Stimulated activated CD4-positive, alpha-beta T cell treated with anti-CD3 and anti-CD28 coated beads, Interleukin-1b, Interleukin-23, amount 100 ng/mL, for 24 hours (primary cell): ENCODE measurements around the gene RAB1B.
A peak's percentile ranks its signal among the peaks of the same experiment; 100 is the strongest.
"Not testable (repeated sequence)": the region's sequence is repeated elsewhere in the genome, so short reads cannot be mapped to it uniquely, and the experiment has no call there.

Experiments used
- DNase-seq, 4 experiments: peaks; one replicate each; pipeline ENCODE4 v3.0.0-alpha.2; 2020; ENCODE audit warnings: low read depth in 4 of 4, low spot score in 1 of 4

Gene RAB1B

DNA sequence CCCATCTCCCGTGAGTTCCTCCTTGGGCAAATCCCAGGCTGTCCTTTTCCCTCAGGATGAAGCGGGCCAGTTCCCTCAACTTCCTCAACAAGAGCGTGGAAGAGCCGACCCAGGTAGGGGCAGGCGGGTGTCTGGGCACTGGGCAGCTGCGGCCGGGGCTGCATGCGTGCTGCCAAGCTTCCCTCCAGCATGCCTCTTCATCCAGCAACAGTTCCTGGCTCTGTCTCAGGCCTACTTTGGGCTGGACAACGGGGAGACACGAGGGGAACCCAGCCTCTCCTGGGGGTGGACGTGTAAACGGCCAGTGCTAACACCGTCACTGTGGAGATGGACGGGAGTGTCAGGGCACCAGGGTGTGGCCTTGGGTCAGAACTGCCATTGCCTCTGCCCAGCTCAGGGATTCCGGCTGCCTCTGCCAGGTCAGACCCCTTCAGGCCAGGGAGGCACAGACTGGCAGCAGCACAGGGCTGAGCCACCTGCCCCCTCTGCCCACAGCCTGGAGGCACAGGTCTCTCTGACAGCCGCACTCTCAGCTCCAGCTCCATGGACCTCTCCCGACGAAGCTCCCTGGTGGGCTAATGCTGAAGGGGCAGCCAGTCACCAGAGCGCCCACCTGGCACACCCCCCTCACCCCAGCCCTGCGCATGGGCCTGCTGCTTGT lies 1.9 kb upstream of the RAB1B start:
- DNase-seq, result no peak

DNA sequence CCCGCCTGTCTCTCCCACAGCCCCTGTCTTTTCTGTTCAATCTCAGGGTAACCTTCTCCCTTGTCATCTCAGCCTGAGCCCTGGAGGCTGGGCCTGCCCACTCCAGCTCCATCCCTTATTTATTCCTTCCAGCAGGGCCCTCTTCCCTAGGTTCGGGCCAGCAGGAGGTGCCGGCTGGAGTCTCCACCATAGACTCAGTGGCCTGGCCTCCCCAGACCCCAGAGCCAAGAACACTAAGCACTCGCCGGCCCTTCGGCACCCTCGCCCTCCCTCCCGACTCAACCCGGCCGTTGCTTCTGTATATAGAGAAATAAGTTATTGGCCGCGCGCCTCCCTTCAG lies 1.4 kb upstream of the RAB1B start:
- no peak for DNase-seq

DNA sequence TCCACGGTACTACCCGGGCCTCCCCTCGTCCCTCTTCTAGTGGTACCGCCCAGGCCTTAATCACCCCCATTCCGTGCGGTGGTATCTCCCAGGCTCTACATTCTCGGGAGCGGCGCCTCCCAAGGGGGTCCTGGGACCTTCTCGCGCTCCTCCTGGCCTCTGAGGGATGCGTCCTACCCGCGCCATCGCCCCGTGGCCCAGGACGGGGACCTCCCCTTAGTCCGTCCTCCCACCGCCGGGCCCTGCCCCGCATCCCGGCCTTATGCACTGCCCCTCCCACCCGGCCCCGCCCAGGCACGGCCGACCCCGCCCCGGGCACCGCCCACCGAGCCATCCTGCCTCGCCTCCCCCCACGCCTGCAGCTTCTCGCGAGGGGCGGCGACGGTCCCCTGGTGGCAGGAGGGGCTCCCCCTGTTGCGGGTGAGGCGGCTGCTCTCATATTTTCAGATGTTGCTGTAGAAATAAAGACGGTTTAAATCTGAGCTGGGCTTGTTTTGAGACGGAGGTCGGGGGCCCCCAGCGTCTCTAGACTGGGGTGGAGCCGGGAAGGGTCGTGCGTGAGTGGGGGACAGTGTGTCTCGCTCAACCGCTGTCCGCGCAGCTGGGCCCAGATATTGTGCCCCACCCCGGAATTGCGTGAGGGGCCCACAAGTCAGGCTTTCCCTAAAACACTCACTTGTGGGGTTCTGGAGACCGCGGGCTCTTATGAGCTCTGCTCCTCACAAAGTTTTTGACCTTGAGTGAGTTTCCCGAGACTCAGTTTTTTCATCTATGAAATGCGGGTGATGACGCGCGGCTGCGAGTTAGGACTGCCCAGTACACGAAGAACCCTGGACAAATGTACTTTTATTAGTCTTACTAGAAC lies 828 bp upstream of the RAB1B start:
- peak; percentile 73 to 82 (median 78) for DNase-seq

DNA sequence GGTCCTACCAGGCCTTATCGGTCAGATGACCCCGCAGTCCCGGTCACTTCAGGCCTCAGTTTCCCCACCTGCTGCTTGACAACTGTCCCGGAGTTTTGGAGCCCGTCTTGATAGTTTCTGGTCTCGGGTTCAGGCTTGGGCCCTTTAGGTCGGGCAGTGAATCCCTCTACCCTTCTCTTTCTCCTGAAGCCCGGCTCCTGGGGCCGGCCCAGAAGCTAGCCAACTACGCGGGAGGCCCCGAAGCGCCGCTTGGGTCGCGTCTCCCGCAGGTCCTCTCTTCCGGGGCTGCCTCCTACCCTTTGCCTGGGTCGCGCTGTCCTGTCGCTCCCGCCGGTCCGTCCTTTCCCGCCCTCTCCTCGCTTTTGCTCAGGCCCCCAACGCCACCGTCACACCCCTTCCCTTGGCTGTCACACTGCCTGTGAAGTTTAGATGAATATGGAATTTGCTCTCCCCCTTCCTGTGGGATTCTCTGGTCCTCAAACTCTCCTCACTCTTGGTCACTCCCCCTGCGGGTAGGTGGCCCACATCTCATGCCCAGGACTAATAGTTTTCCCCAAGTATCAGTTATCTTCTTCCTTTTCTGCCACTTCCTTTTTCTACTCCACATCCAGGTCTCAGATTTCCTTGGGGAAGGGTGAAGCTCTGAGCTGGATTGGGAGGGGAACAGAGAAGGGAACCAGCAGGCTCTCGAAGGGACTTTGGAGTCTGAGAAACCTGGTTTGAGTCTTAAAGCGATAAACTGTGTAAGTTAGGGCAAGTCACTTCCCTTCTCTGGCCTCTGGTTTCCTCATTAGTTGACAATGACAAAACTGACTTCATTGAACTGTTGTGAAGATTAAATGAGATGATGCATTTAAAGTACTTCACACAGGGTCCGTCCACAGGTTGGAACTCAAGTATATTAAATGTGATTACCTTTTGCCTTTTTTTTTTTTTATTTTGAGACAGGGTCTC lies 790 bp downstream of the RAB1B start:
- no peak for DNase-seq

GRCh38 chr11:66271816-66272215 lies 3.4 kb downstream of the RAB1B start:
- no peak for DNase-seq

DNA sequence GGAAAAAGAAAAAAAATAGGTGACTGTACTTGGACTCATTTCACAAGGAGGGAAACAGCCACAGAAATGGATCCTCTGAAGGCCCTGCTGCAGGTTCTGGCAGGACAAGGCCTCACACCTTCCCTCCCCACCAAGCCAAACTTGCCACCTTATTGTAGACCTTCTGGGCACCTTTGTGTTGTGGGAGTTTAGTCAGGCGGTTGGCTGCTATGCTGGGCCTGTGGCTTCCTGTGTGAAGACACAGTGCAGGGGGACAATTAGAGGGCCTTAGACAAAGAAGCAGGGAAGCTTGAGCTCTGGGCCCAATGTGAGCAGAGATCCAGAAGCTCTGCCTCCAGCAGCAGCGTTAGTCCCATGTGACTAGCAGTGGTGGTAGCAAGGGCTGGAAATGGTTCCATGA lies 4.2 kb downstream of the RAB1B start:
- DNase-seq, result no peak

DNA sequence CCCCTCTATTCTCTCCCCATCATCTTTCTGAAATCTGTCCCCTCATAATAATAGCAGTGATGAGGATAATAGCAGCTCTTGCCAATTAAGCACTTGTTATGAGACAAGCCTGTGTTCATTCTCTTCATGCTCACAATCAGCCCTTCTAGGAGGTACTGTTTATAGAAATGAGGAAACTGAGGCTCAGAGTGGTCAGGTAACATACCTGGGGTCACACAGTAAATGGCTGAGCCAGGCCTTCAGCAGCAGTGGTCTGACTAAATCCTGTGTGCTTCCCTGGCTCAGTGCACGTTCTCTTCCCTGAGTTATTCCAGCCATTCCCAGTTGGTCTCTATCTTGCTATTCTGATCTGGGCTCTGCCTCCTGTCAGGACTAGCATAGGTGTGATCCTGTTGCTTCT lies 5.8 kb downstream of the RAB1B start:
- DNase-seq, result no peak

DNA sequence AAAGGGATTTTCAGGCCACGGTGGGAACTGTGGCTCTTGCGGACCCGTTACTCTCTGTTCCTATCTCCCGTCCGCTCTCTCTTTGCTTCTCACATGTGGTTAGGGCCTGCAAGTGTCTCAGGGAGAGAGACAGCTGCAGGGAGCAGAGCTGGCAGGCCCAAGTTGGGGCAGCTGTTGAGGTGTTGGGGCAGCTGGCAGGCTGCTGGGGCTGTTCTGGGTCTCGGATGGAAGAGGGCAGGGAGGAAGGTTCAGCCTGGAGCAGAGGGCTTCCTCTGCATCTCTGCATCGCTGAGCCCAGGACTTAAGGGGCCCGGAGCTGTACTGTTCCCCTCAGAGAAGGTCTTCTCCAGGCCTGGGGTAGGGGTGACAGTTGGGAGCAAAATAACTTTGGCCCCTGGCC lies 7.0 kb downstream of the RAB1B start:
- DNase-seq, result no peak

- DNase-seq, result no peak
These were observed 7.7 kb downstream of the RAB1B start for GRCh38 chr11:66275984-66276612.

DNA sequence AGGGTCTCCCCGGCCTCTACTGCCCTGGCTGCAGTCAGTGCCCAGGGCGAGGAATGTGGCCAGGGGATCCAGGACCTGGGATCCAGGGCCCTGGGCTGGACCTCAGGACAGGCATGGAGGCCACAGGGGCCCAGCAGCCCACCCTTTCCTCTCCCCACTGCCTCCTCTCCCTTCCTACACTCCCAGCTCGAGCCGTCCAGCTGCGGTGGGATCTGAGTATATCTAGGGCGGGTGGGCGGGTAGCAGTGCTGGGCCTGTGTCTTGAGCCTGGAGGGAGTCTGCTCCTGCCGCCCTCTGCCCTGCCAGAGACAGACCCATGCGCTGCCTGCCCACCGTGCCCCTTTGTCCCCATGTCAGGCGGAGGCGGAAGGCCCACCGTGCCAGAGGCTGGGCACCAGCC lies 8.2 kb downstream of the RAB1B start:
- not testable (repeated sequence) for DNase-seq

- not testable (repeated sequence) for DNase-seq
These were observed 8.6 kb downstream of the RAB1B start for GRCh38 chr11:66277064-66277463.

DNA sequence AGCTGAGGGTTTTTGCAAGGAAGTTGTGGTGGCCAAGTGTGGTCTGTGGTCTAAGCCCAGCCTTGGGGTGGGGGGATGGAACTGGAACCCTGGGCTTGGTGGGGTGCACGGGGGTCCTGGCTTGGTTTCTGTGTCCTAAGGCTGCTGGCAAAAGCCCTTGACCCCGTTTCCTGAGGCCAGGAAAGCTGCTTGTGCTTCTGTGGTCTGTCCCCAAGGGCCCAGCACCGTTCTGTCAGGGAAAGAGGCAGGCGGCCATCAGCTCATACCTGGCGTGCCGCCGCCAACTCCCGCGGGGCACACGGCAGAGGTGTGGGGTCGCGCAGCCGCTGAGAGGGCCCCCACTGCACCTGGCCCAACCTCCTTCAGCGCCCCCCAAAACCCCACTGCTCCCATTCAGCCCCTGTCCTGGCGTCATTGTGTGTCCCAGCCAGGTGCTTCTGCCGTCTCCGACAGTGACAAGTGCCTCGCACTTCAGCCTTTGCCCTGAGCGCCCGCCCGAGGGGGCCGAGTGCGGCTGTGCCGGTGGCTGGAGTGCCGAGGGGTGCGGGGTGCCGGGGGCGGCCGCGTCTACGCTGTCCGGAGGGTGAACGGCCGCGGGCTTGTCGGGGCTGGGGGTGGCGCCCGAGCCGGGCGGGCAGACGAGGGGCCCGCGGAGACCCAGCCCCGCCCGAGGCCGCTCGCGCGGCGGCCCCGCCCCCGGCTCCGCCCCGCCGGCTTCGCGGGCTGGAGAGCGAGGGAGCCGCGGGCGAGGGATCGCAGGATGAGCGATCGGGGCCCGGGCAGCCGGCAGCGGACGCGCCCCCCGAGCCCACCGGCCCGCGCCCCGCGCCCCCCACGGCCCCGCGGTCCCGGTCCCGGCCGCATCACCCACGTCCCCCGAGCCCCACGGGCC lies 9.3 kb downstream of the RAB1B start, which contains the start of gene CNIH2:
TSS of gene CNIH2 (plus strand) at position 705 of the 892 bp plus-strand sequence. CDS start 282 bp downstream, outside the sequence.
- no peak for DNase-seq

- DNase-seq, result no peak
These were observed 10.1 kb downstream of the RAB1B start for GRCh38 chr11:66278363-66279091.

- DNase-seq, result no peak
These were observed 10.8 kb downstream of the RAB1B start for GRCh38 chr11:66279092-66279734.

GRCh38 chr11:66280428-66280827 lies 12.0 kb downstream of the RAB1B start:
- no peak for DNase-seq

DNA sequence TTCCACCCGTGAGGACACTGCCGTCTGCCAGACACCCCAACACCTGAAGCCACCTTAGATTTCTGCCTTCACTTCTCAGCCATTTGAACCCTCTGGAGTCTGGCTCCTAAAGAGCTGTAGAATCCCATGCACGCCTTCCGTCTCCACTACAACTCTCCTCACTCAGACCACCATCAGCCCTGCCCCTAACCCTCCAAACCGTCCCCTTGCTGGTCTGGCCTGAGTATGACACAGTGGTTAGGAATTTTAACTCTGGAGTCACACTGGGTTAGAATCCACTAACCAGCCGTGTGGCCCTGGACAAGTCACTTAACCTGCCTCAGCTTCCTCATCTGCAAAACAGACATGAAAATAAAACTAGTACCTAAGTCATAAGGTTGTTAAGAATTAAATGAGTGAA lies 12.6 kb downstream of the RAB1B start:
- DNase-seq, result no peak

GRCh38 chr11:66281776-66282467 lies 13.5 kb downstream of the RAB1B start:
- no peak for DNase-seq
